Sciatic nerve (tissue), 2 donors: ENCODE results near the gene SCAMP2. TPM values are rescaled to one million over a fixed set of nuclear protein-coding genes. Genes with fewer than 3 reads are reported as not detected.

ENCODE experiments used
- ATAC-seq: fragments of 200-7000 bp; cut with Tn5 transposase; one replicate; pipeline ENCODE4 v1.9.1; 2020; ENCODE audit warnings: mild to moderate bottlenecking, moderate library complexity
- DNase-seq: peaks from one replicate; pipeline ENCODE4 v3.0.0-alpha.2; 2020; ENCODE audit warnings: low spot score
- intact Hi-C: fragments of 100-400 bp; cut with DNase I; formaldehyde crosslinking; loops from one replicate; pipeline ENCODE4 v1.14.2; 2022
- total RNA-seq: library from RNA; stranded (reverse); fragmentation: NEBNext Ultra II Directional; extraction: Animal tissue kit (Norgen Biotek cat#: 25700); gene quantifications from one replicate; pipeline ENCODE4 v1.2.1, GENCODE V29; 2021
- donor health status: DM: no; HTN: no; CAD: no.
- donor health status: DM: no; HTN: no; CAD: no.

Gene SCAMP2
- total RNA-seq, 1 donor from 2014 or later = 68.2 TPM

DNA sequence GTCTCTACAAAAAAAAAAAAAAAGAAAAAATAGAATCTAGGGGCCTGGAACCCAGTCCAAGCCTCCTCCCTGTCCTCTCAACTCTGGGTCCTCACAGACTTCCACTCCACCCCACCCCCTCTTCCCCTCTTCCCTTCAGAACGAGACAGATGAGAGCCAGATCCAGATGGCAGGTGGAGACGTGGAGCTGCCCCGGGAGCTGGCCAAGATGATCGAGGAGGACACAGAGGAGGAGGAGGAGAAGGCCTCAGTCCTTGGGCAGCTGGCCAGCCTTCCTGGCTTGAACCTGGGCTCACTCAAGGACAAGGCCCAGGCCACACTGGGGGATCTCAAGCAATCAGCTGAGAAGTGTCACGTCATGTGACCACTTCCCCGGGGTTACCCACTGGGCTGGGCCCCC, 43.2 kb downstream of the SCAMP2 start:
- DNase-seq (no peak), ATAC-seq (no peak)
- intact Hi-C loops = loop anchor here (10.0 kb wide), 1 partner anchor 65 kb away; the partner anchor contains the start of gene MPI

DNA sequence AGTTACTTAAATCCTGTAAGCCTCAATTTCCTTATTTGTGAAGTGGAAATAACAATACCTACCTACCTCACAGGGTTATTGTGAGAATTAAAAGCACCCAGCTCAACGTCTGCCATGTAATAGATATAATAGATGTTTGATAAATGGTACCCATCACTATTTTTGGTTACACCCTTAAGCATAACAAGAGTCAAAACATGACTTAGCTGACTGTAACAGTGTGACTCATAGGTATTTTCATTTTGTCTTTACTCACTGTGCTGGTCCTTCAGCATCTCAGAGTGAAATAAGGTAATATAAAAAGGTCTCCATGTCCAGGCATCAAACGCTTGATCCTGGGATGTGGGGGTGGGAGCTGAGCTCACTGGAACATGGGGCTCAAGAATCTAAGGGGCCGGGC, 43.7 kb downstream of the SCAMP2 start:
- DNase-seq = no peak
- ATAC-seq = no peak
- intact Hi-C loops = no loop called here

DNA sequence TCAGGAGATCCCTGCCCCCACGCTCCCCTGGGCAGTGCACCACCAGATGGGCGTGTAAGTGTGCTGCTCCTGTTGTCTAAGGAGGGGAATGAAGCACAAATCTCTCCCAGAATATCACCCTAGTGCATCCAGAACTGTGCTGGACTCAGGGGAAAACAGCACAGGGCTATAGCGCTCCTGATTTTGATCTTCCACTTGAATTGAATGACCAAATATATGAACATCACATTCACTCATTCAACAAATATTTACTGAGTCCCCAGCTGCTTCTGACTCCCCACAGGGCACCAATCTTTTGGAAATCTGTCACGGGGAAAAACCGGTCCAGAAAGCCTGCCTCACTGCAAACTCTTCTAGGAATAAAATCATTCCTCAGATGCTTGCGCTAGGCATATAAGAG, 44.3 kb downstream of the SCAMP2 start:
- intact Hi-C loops = no loop called here
- DNase-seq (no peak), ATAC-seq (no peak)

- intact Hi-C loops = no loop called here
- ATAC-seq (no peak), DNase-seq (no peak)
Measured at GRCh38 chr15:74827614-74828013, 45.6 kb downstream of the SCAMP2 start.

- no peak for ATAC-seq
- DNase-seq = no peak
- intact Hi-C loops = no loop called here
Measured at GRCh38 chr15:74826921-74827320, 46.2 kb downstream of the SCAMP2 start.

DNA sequence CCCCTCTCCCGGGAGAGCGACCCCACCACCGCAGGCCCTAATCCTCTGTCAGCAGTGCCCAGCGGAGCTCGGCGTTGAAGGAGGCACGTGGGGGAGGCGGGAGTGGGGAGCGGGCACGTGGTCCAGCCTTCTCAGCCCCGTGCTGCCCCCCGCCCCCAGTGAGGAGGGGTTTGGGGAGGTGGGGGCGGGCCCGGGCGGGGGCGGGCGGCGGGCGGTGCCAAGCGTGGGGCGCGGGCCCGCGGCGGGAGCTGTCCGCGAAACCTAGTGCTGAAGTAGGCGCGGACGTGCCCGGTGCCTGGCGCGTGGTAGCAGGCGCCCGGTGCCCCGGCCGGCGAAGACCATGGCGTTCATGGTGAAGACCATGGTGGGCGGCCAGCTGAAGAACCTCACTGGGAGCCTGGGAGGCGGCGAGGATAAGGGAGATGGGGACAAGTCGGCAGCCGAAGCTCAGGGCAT, 46.8 kb downstream of the SCAMP2 start, which contains the start of gene CPLX3:
Gene CPLX3 (plus strand): TSS at position 264 of the 456 bp plus-strand sequence. CDS start 77 bp downstream, at position 341.
- DNase-seq (no peak), ATAC-seq (peak; percentile 43)
- intact Hi-C loops = no loop called here

DNA sequence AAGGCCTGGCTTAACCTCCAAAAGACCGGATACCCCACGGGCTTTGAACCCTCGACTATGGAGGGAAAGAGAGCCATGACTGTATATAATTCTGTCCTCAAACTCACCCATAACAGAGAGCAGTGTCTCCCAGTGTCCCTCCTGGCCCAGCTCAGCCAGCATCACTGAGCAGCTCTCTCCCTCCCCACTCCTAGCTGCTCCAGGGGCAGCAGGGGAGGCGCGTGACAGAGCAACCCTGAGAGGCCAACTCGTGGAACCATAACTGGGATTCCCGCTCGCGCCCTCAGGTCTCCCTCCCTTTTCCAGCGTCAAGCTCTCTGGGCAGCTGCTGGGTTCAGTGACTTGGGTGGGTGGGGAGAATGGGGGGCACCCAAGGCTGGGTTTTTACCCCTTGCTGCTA, 47.3 kb downstream of the SCAMP2 start:
- DNase-seq = no peak
- no peak for ATAC-seq
- intact Hi-C loops = no loop called here

DNA sequence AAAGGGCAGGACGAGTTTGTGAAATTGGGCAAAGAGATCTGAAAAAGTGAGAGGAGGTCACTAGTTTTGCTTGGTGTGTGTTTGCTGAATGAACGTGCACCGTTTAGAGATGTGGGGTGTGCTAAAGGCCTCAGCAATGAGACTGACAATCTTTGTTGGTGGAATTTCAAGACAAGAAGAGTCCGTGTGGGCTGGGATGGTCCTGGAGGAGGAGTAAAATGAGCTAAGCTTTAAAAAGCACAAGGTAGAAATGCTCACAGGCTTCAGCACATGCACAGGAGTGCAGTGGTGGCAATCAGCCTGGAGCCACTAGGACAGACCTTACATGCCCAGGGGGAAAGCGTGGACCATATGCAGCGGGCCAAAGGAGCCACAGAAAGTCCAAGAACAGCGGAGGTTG, 48.2 kb downstream of the SCAMP2 start:
- ATAC-seq (no peak), DNase-seq (no peak)
- intact Hi-C loops = loop anchor here (5.0 kb wide), 1 partner anchor 1377 kb away; no protein-coding TSS in a partner anchor

GRCh38 chr15:74823324-74823723, 49.8 kb downstream of the SCAMP2 start:
- ATAC-seq = no peak
- intact Hi-C loops = loop anchor here (5.0 kb wide), 1 partner anchor 1379 kb away; no protein-coding TSS in a partner anchor
- no peak for DNase-seq

GRCh38 chr15:74822233-74822632, 50.9 kb downstream of the SCAMP2 start:
- DNase-seq (no peak), ATAC-seq (no peak)
- intact Hi-C loops = loop anchor here (5.0 kb wide), 1 partner anchor 1380 kb away; no protein-coding TSS in a partner anchor

DNA sequence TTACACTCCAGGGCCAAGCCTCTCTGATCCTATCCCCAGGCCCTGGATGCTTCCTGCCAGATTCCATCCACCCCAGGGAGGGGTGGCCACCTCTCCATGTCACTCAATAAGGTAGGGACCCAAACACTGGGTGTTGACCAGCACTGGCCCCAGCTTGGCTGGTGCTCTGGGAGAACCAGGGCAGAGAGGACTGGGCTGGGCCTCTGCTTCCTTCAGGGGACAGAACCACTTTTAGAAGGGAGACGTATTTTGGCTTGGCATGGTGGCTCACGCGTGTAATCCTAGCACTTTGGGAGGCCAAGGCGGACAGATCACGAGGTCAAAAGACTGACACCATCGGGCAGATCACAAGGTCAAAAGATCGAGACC, 51.4 kb downstream of the SCAMP2 start:
- intact Hi-C loops = loop anchor here (5.0 kb wide), 1 partner anchor 1381 kb away; no protein-coding TSS in a partner anchor
- no peak for DNase-seq
- no peak for ATAC-seq

DNA sequence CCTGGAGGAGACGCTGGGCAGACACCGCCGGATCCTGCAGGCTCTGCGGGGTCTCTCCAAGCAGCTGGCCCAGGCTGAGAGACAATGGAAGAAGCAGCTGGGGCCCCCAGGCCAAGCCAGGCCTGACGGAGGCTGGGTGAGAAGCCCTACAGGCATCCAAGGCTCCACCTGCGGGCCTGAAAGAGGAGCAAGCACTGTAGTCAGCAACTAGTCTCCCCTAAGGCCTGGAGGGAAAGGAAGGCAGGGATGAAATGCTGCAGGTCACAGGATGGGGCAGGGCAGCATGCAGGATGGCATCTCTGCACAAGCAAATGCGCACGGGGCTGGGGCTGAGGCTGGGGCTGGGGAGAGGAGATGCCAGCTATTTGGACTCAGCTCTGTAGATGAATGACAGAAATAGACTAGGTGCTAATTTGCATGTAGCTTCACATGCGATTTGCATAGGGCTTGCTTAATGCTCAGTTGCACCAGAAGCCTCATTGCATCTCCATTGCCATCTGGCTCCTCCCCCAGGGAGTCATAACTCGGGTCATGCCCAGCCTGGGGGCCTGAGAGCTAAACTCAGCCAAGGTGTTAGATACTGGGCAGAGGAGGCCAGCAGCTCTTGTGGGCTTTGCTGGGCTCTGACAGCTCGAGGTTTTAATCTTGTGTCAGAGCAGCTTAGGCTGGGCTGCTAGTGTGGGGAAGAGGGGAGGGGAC, 51.9 kb downstream of the SCAMP2 start:
- DNase-seq (no peak), ATAC-seq (no peak)
- intact Hi-C loops = loop anchor here (5.0 kb wide), 1 partner anchor 1381 kb away; no protein-coding TSS in a partner anchor

GRCh38 chr15:74820056-74820455, 53.1 kb downstream of the SCAMP2 start:
- intact Hi-C loops = loop anchor here (5.0 kb wide), 1 partner anchor 1382 kb away; no protein-coding TSS in a partner anchor
- no peak for ATAC-seq
- no peak for DNase-seq

DNA sequence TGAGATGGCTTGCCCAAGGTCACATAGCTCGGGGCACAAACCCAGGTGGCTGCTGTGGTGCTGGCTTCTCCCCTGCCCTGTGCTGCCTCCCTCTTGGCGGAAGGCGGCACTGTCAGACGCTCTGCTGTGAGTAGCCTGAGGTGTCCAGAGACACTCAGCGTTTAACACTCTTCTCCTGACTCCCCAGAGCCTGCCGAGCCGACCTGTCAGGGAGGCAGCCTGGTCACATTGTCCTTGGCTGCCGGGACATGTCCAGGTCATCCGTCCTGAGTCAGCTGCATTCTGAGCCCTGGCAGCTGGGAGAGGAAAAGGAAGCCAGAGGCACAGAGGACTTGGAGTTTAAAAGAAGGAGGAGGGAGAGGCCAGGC, 55.8 kb downstream of the SCAMP2 start:
- DNase-seq (no peak), ATAC-seq (no peak)
- intact Hi-C loops = no loop called here

- ATAC-seq (no peak), DNase-seq (no peak)
- intact Hi-C loops = no loop called here
Measured at GRCh38 chr15:74816624-74817369, 56.4 kb downstream of the SCAMP2 start.

DNA sequence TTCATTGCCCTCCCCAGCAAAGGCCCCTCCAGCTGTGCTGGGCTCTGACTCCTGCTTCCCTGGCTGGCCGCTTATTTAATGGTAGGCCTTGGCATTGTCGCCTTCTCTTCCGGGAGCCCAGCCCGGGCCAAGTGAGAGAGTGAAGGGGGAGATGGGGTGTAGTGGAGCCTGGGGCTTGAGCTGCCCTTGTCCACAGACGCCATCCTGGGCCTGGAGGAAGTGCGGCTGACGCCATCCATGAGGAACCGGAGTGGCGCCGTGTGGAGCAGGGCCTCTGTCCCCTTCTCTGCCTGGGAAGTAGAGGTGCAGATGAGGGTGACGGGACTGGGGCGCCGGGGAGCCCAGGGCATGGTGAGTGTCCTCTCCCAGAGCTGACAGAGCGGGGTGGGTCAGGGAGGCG, 57.2 kb downstream of the SCAMP2 start:
- ATAC-seq (no peak), DNase-seq (no peak)
- intact Hi-C loops = no loop called here

DNA sequence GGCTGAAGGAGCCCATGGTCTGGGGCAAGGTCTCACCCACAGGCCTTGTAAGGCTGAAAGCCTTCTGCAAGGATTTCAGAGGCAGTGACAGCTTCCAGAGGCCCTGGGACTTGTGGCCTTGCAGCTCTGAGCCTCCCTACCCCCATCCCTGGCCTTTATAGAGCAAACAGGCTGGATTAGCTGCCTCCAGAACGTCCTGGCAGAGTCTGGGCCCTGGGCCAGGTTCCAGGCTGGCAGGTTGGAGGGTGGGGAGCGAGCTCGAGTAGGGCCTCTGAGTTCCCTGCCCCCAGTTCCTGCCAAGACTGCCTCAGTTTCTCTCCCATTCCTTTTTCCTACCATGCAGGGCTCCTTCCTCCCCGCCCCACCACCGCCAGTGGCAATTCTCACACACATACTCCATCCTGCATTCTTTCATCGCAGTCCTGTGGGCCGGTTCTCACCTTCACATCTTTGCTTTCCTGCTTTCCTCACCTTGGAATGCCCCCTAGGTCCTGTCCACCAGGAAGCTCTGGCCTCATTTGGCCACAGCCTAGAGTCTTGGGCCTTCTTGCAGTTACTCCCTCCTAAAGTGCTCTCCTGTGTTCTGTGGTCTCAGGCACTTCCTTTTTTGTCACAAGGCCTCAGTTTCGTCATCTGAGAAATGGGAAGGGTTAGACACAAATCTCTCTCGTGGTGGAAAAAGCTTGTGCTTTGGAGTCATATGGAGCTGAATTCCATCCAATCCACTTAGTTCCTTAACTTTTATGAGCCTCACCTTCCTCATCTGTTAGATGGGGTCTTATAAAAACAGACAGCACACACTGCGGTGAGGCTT, 57.8 kb downstream of the SCAMP2 start:
- ATAC-seq (no peak), DNase-seq (no peak)
- intact Hi-C loops = no loop called here

GRCh38 chr15:74812533-74812932, 60.6 kb downstream of the SCAMP2 start, which contains the start of gene LMAN1L:
LMAN1L (plus strand) TSS chr15:74812835; CDS start chr15:74812855, 20 bp downstream.
- intact Hi-C loops = no loop called here
- no peak for DNase-seq

GRCh38 chr15:74809956-74810355, 63.2 kb downstream of the SCAMP2 start:
- intact Hi-C loops = no loop called here
- DNase-seq (no peak), ATAC-seq (no peak)

More at GRCh38 chr15:74812533-74812932, 60.6 kb downstream of the SCAMP2 start, which contains the start of gene LMAN1L:
- ATAC-seq = no peak
